ENCODE measurements around the gene DUOXA1.

DNA sequence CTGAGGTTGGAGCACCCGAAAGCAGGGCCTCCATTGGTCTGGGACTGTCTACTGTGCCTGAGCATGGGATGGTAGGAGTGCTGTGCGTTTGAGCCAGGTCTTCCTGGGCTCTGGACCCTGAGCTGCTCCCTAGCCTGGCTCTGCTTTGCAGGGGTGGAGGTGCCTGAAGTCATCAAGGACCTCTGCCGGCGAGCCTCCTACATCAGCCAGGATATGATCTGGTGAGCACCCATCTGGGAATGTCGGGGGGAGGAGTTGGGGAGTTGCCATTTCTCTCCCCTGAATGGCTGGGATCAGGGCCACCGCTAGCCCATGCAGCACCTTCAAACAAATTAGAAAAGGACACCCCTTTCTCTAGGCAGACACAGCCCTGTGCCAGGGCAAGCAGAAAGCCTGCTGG, 20.8 kb upstream of the DUOXA1 start:
- TF ChIP-seq POLR2A (IDR thresholded peaks at IDR 0.05; ENCODE audit: low read length) (no peak), GATA1 (IDR thresholded peaks at IDR 0.05; ENCODE audit: low read depth, low read length) (no peak)
